Neuronal stem cell (in vitro differentiated cells): ENCODE results near the gene PRKG2.

Source experiments
- DNase-seq: peaks from one replicate; pipeline ENCODE4 v3.0.0-alpha.2; 2013; ENCODE audit warnings: low spot score
- H2AFZ ChIP-seq: one replicate; pipeline ENCODE4 v1.6.1; 2013; ENCODE audit warnings: mild to moderate bottlenecking, low read length, inconsistent platforms
- H2AK5ac ChIP-seq: 2 replicates; pipeline ENCODE4 v1.6.1; 2013; ENCODE audit warnings: low read depth, mild to moderate bottlenecking, inconsistent platforms, low read length, moderate library complexity, mixed read lengths
- H2BK120ac ChIP-seq: 2 replicates; pipeline ENCODE4 v1.6.1; 2013; ENCODE audit warnings: low read depth, mild to moderate bottlenecking, inconsistent platforms, low read length, moderate library complexity, mixed read lengths
- H2BK12ac ChIP-seq: one replicate; pipeline ENCODE4 v1.6.1; 2013; ENCODE audit warnings: low read length, inconsistent platforms
- H2BK15ac ChIP-seq: 2 replicates; pipeline ENCODE4 v1.6.1; 2013; ENCODE audit warnings: mild to moderate bottlenecking, low read length, inconsistent platforms, mixed read lengths
- H2BK5ac ChIP-seq: one replicate; pipeline ENCODE4 v1.6.1; 2013; ENCODE audit warnings: inconsistent platforms, mild to moderate bottlenecking, low read length, moderate library complexity
- H3K14ac ChIP-seq: one replicate; pipeline ENCODE4 v1.6.1; 2013; ENCODE audit warnings: low read length, inconsistent platforms
- H3K18ac ChIP-seq: 2 replicates; pipeline ENCODE4 v1.6.1; 2013; ENCODE audit warnings: low read length, inconsistent platforms
- H3K23ac ChIP-seq: 2 replicates; pipeline ENCODE4 v1.6.1; 2013; ENCODE audit warnings: low read depth, mild to moderate bottlenecking, mixed read lengths, low read length, inconsistent platforms; ENCODE audit not compliant: poor library complexity
- H3K27ac ChIP-seq: replicated peaks from 3 replicates; pipeline ENCODE4 v1.5.1; 2013; ENCODE audit warnings: low read length, inconsistent platforms
- H3K27me3 ChIP-seq, 3 experiments: 2 replicates each; pipeline ENCODE4 v1.6.1; 2013; ENCODE audit warnings: low read length in 3 of 3, mild to moderate bottlenecking in 2 of 3, inconsistent platforms in 1 of 3, low read depth in 1 of 3, mixed read lengths in 1 of 3, moderate library complexity in 1 of 3; ENCODE audit not compliant: control insufficient read depth in 3 of 3, insufficient read depth in 3 of 3
- H3K36me3 ChIP-seq, 2 donors: replicated peaks in 1 of 2; 2 replicates each; pipeline ENCODE4 v1.6.1; 2013; ENCODE audit warnings: low read length in 2 of 2; ENCODE audit not compliant: control insufficient read depth in 2 of 2, insufficient read depth in 2 of 2
- H3K4ac ChIP-seq: 2 replicates; pipeline ENCODE4 v1.6.1; 2013; ENCODE audit warnings: inconsistent platforms, mild to moderate bottlenecking, low read length, moderate library complexity
- H3K4me1 ChIP-seq, 2 donors: 1 replicate in 1 of 2; 2 replicates in 1 of 2; pipeline ENCODE4 v1.6.1; 2013; ENCODE audit warnings: low read length in 2 of 2, low read depth in 1 of 2; ENCODE audit not compliant: control insufficient read depth in 2 of 2, insufficient read depth in 1 of 2
- H3K4me2 ChIP-seq: one replicate; pipeline ENCODE4 v1.6.1; 2013; ENCODE audit warnings: mild to moderate bottlenecking, low read length, inconsistent platforms; ENCODE audit not compliant: insufficient read depth, poor library complexity, severe bottlenecking
- H3K4me3 ChIP-seq, 2 donors: 2 replicates each; pipeline ENCODE4 v1.5.1; 2013; ENCODE audit warnings: low read length in 2 of 2, mild to moderate bottlenecking in 2 of 2, inconsistent platforms in 1 of 2, moderate library complexity in 1 of 2
- H3K79me1 ChIP-seq: one replicate; pipeline ENCODE4 v1.6.1; 2013; ENCODE audit warnings: low read depth, mild to moderate bottlenecking, inconsistent platforms, low read length, moderate library complexity
- H3K9ac ChIP-seq: one replicate; pipeline ENCODE4 v1.6.1; 2013; ENCODE audit warnings: mild to moderate bottlenecking, low read depth, low read length, inconsistent platforms; ENCODE audit not compliant: poor library complexity
- H3K9me3 ChIP-seq, 2 donors: replicated peaks in 1 of 2; 2 replicates each; pipeline versions ENCODE3 to v1.6.1; 2013; ENCODE audit warnings: low read length in 2 of 2, mild to moderate bottlenecking in 2 of 2, inconsistent platforms in 1 of 2, low read depth in 1 of 2, mixed read lengths in 1 of 2, moderate library complexity in 1 of 2; ENCODE audit not compliant: control insufficient read depth in 2 of 2, insufficient read depth in 1 of 2
- H4K8ac ChIP-seq: one replicate; pipeline ENCODE4 v1.6.1; 2013; ENCODE audit warnings: low read depth, mild to moderate bottlenecking, inconsistent platforms, low read length, moderate library complexity
- H4K91ac ChIP-seq: one replicate; pipeline ENCODE4 v1.6.1; 2013; ENCODE audit warnings: low read length, low read depth, mild to moderate bottlenecking, inconsistent platforms; ENCODE audit not compliant: poor library complexity
- WGBS, 2 donors: extraction: QIAGEN DNeasy Blood & Tissue Kit; methylation state at CpG; one replicate each; pipeline ENCODE4 v1.1.7; 2013; ENCODE audit warnings: missing lambda C conversion rate in 2 of 2, mixed read lengths in 1 of 2; ENCODE audit not compliant: insufficient read length in 2 of 2, insufficient replicate concordance in 1 of 2; ENCODE audit errors: extremely low coverage in 2 of 2; 5-methylcytosine and 5-hydroxymethylcytosine counted together

Gene PRKG2

GRCh38 chr4:81137894-81138293 lies 77.1 kb downstream of the PRKG2 start:
- Histone ChIP-seq H2BK15ac (no peak overlapping the region), H3K4me3 (no peak overlapping the region), H4K8ac (no peak overlapping the region), H3K4ac (no peak overlapping the region), H3K36me3 (no peaks in the 10 kb centered on the region), H2AFZ (no peak overlapping the region), H3K27ac (no peak overlapping the region), H3K9me3 (no peaks in the 10 kb centered on the region), H2BK5ac (no peak overlapping the region), H2AK5ac (no peak overlapping the region), H3K14ac (no peak overlapping the region), H3K4me2 (no peak overlapping the region), H3K18ac (no peak overlapping the region), H3K23ac (no peak overlapping the region), H2BK120ac (no peak overlapping the region), H3K79me1 (no peaks in the 10 kb centered on the region), H3K27me3 (no peaks in the 10 kb centered on the region), H3K4me1 (no peaks in the 10 kb centered on the region), H2BK12ac (no peak overlapping the region), H3K9ac (no peak overlapping the region), H4K91ac (no peak overlapping the region)
- no peak for DNase-seq
- WGBS, 2 donors = no CpG with 5 or more reads among the region's 4 CpGs

GRCh38 chr4:81137446-81137845 lies 77.6 kb downstream of the PRKG2 start:
- Histone ChIP-seq H3K18ac (no peak overlapping the region), H3K23ac (no peak overlapping the region), H2BK12ac (no peak overlapping the region), H3K9me3 (no peaks in the 10 kb centered on the region), H2AFZ (no peak overlapping the region), H2BK120ac (no peak overlapping the region), H2BK5ac (no peak overlapping the region), H2AK5ac (no peak overlapping the region), H3K4me2 (no peak overlapping the region), H3K79me1 (no peaks in the 10 kb centered on the region), H3K27me3 (no peaks in the 10 kb centered on the region), H3K4ac (no peak overlapping the region), H3K4me1 (no peaks in the 10 kb centered on the region), H3K4me3 (no peak overlapping the region), H3K14ac (no peak overlapping the region), H2BK15ac (no peak overlapping the region), H3K27ac (no peak overlapping the region), H4K8ac (no peak overlapping the region), H3K9ac (no peak overlapping the region), H3K36me3 (no peaks in the 10 kb centered on the region), H4K91ac (no peak overlapping the region)
- WGBS, 2 donors = no CpG with 5 or more reads among the region's 3 CpGs
- DNase-seq = no peak

GRCh38 chr4:81136161-81136905 lies 78.7 kb downstream of the PRKG2 start:
- DNase-seq = no peak
- Histone ChIP-seq H3K9ac (no peak overlapping the region), H4K91ac (no peak overlapping the region), H3K18ac (no peak overlapping the region), H2BK120ac (no peak overlapping the region), H3K4ac (no peak overlapping the region), H3K27ac (no peak overlapping the region), H3K9me3 (no peaks in the 10 kb centered on the region), H3K23ac (no peak overlapping the region), H3K4me1 (no peaks in the 10 kb centered on the region), H2BK15ac (no peak overlapping the region), H3K79me1 (no peaks in the 10 kb centered on the region), H3K36me3 (no peaks in the 10 kb centered on the region), H4K8ac (no peak overlapping the region), H3K4me2 (no peak overlapping the region), H2AK5ac (no peak overlapping the region), H3K4me3 (no peak overlapping the region), H3K14ac (no peak overlapping the region), H2BK5ac (no peak overlapping the region), H3K27me3 (no peaks in the 10 kb centered on the region), H2BK12ac (no peak overlapping the region), H2AFZ (no peak overlapping the region)
- 100% methylated on average over 2 of the region's 8 CpGs; no CpG with 5 or more reads in 1 of the 2 donors for WGBS, 2 donors

DNA sequence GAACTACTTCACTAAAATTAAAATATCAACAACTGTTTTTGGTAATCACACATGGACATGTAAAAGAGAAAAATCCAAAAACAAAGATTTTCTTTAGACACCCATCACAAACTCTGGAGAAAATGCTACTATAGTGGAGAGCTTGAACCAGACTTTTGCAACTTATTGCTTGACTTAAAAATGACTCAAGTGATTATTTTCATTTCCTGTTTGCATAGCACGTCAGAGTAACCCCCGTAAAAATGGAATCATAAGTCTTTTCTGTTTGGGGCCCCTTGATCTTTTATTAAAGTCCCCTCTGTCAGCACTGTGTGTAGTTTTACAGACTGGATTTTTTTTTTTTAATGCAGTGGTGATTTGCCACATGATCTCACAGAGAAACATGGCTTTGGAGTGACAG lies 79.5 kb downstream of the PRKG2 start:
- H2BK15ac ChIP-seq = no peak overlapping the region
- H3K36me3 ChIP-seq = no peaks in the 10 kb centered on the region
- H2BK5ac ChIP-seq = no peak overlapping the region
- no peak overlapping the region for H3K4ac ChIP-seq
- no peak overlapping the region for H2AFZ ChIP-seq
- H3K79me1 ChIP-seq = no peaks in the 10 kb centered on the region
- no peaks in the 10 kb centered on the region for H3K4me1 ChIP-seq
- H3K27ac ChIP-seq = no peak overlapping the region
- H3K18ac ChIP-seq = no peak overlapping the region
- no peak overlapping the region for H4K91ac ChIP-seq
- WGBS, 2 donors = no CpG with 5 or more reads among the region's 2 CpGs
- no peak overlapping the region for H2BK120ac ChIP-seq
- no peaks in the 10 kb centered on the region for H3K27me3 ChIP-seq
- H3K14ac ChIP-seq = no peak overlapping the region
- H4K8ac ChIP-seq = no peak overlapping the region
- no peak overlapping the region for H2AK5ac ChIP-seq
- no peak overlapping the region for H2BK12ac ChIP-seq
- H3K9me3 ChIP-seq = no peaks in the 10 kb centered on the region
- no peak overlapping the region for H3K23ac ChIP-seq
- no peak overlapping the region for H3K9ac ChIP-seq
- H3K4me2 ChIP-seq = no peak overlapping the region
- no peak for DNase-seq
- H3K4me3 ChIP-seq = no peak overlapping the region
